ENCODE results near the gene TXN2. TPM values are rescaled to one million over a fixed set of nuclear protein-coding genes. Genes with fewer than 3 reads are reported as not detected.

Gene TXN2
- 34.6 and 36.6 TPM in 2 replicates for total RNA-seq

GRCh38 chr22:36481393-36482168 is at the start of gene TXN2:
Gene TXN2 (minus strand): TSS chr22:36481640. CDS start chr22:36480837, 803 bp downstream.

GRCh38 chr22:36528795-36529751 is 47.6 kb upstream of the TXN2 start, which contains the start of gene EIF3D:
Gene EIF3D (minus strand): TSS chr22:36529166. CDS start chr22:36526121, 3,045 bp downstream.

GRCh38 chr22:36506637-36507517 is 25.4 kb upstream of the TXN2 start, which contains the start of gene FOXRED2:
Gene FOXRED2 (minus strand): TSS chr22:36507040. CDS start chr22:36506422, 618 bp downstream.

Small RNAs within 50 kb of the gene (small RNA-seq; reads per million reads assigned to genes)
- not detected for gene RF00019

Other genes with a start within 250 kb of the TXN2 start
- 62.3 TPM in 2 replicates for gene APOL2, start 242.1 kb downstream of the TXN2 start, total RNA-seq
- 29.0 and 33.4 TPM in 2 replicates for gene APOL1, start 228.5 kb downstream of the TXN2 start, total RNA-seq
- 502 and 538 TPM in 2 replicates for gene MYH9, start 93.7 kb downstream of the TXN2 start, total RNA-seq
- gene FOXRED2, start 25.4 kb upstream of the TXN2 start, total RNA-seq: 13.2 and 16.3 TPM in 2 replicates
- gene EIF3D, start 47.5 kb upstream of the TXN2 start, total RNA-seq: 316 and 334 TPM in 2 replicates
- gene CACNG2, start 222.1 kb upstream of the TXN2 start, total RNA-seq: not detected in 2 replicates

Data from articular chondrocyte of knee joint (primary cell).